Placental pericyte (primary cell): Measurements from ENCODE around the gene CAMK2G. TPM values are rescaled to one million over a fixed set of nuclear protein-coding genes. Genes with fewer than 3 reads are reported as not detected.

Source experiments
- small RNA-seq: library from RNA; depleted of rRNA; stranded (forward); fragments of <200 nt; gene quantifications from one replicate; pipeline ENCODE3, GENCODE V24; 2012; ENCODE audit warnings: low replicate concordance
- total RNA-seq: library from RNA; depleted of rRNA; stranded (reverse); fragments of >200 nt; gene quantifications from 2 replicates; pipeline ENCODE4 v1.2.3, GENCODE V29; 2012

CAMK2G gene
- 16.9 and 40.7 TPM in 2 replicates for total RNA-seq

GRCh38 chr10:73874267-73875138 is at the start of gene CAMK2G:
Gene CAMK2G (minus strand): TSS chr10:73874555. CDS start chr10:73874461, 94 bp downstream.

DNA sequence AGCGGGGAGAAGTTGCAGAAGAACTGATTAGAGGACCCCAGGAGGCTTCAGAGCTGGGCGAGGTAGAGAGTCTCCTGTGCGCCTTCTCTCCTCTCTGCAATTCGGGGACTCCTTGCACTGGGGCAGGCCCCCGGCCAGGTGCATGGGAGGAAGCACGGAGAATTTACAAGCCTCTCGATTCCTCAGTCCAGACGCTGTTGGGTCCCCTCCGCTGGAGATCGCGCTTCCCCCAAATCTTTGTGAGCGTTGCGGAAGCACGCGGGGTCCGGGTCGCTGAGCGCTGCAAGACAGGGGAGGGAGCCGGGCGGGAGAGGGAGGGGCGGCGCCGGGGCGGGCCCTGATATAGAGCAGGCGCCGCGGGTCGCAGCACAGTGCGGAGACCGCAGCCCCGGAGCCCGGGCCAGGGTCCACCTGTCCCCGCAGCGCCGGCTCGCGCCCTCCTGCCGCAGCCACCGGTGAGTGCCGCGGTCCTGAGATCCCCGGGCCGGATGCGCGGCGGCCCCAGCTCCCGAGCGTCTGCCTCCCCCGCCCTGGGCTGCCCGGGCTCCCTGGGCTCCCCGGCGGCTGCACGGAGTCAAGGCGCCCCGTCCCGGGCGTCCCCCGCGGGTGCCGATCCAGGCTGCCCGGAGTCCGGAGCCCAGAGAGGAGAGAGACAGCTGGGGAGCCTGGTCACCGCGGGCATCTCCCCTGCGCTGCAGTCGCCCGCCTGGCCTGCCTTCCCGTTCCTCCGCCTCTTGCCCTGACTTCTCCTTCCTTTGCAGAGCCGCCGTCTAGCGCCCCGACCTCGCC is 36.6 kb upstream of the CAMK2G start, which contains the start of gene PLAU:
Gene PLAU (plus strand): TSS at position 369 of the 789 bp plus-strand sequence. CDS start 424 bp downstream, outside the sequence.

GRCh38 chr10:73785211-73785720 is 89.1 kb downstream of the CAMK2G start, which contains the start of gene ZSWIM8:
Gene ZSWIM8 (plus strand): TSS chr10:73785606. CDS start chr10:73785879, 273 bp downstream.

GRCh38 chr10:73781879-73782748 is 92.2 kb downstream of the CAMK2G start, which contains the start of gene CHCHD1:
Gene CHCHD1 (plus strand): TSS chr10:73782048. CDS start chr10:73782076, 28 bp downstream.

Small RNA genes lying within 50 kb of the gene (small RNA-seq; reads per million reads assigned to genes)
- gene AC022400.9 (not detected), gene ZSWIM8-AS1 (not detected)

Other genes starting within 250 kb of the CAMK2G start
- gene MYOZ1, start 233.1 kb downstream of the CAMK2G start, total RNA-seq: 0.29 TPM in 1 of 2 replicates, not detected in the other
- under 0.01 and 0.43 TPM in 2 replicates for gene SYNPO2L, start 218.5 kb downstream of the CAMK2G start, total RNA-seq
- 3.9 TPM in 2 replicates for gene AGAP5, start 176.4 kb downstream of the CAMK2G start, total RNA-seq
- gene SEC24C, start 130.2 kb downstream of the CAMK2G start, total RNA-seq: 64.3 and 86.2 TPM in 2 replicates
- gene CHCHD1, start 92.5 kb downstream of the CAMK2G start, total RNA-seq: 7.2 and 16.9 TPM in 2 replicates
- gene ZSWIM8, start 88.9 kb downstream of the CAMK2G start, total RNA-seq: 85.5 and 111 TPM in 2 replicates
- gene NDST2, start 63.0 kb downstream of the CAMK2G start, total RNA-seq: 25.3 and 31.3 TPM in 2 replicates
- 278 and 1,436 TPM in 2 replicates for gene PLAU, start 36.6 kb upstream of the CAMK2G start, total RNA-seq
- 255 and 432 TPM in 2 replicates for gene VCL, start 123.6 kb upstream of the CAMK2G start, total RNA-seq